HepG2 (cell line): ENCODE results near the gene UPK1A. TPM values are rescaled to one million over a fixed set of nuclear protein-coding genes. Genes with fewer than 3 reads are reported as not detected.

ENCODE experiments used
- CAMTA2 ChIP-seq: sonication (generic); formaldehyde crosslinking; IDR thresholded peaks from 2 replicates; pipeline ENCODE4 v1.4.0; 2020; ENCODE audit warnings: mild to moderate bottlenecking, missing genetic modification reagents, borderline replicate concordance
- CREM ChIP-seq, 2 experiments: sonication (generic) in 1 of 2; formaldehyde crosslinking in 1 of 2; IDR thresholded peaks; 2 replicates each; pipeline versions ENCODE4 v1.4.0 to v1.6.1; 2016 to 2020; ENCODE audit warnings: antibody characterized with exemption in 1 of 2, mild to moderate bottlenecking in 1 of 2, missing genetic modification reagents in 1 of 2
- FOSL2 ChIP-seq: sonication (generic); formaldehyde crosslinking; IDR thresholded peaks from 2 replicates; pipeline ENCODE4 v1.4.0; 2020; ENCODE audit warnings: missing genetic modification reagents
- GPN1 ChIP-seq: sonication (generic); formaldehyde crosslinking; IDR thresholded peaks from 2 replicates; pipeline ENCODE4 v1.5.1; 2020; ENCODE audit warnings: missing genetic modification reagents, borderline replicate concordance
- HMG20A ChIP-seq: IDR thresholded peaks from 2 replicates; pipeline ENCODE4 v1.6.1; 2016; ENCODE audit warnings: borderline replicate concordance
- MED1 ChIP-seq: sonication (generic); formaldehyde crosslinking; IDR thresholded peaks from 2 replicates; pipeline ENCODE4 v1.4.0; 2020; ENCODE audit warnings: missing genetic modification reagents
- MYNN ChIP-seq: sonication (generic); formaldehyde crosslinking; IDR thresholded peaks from 2 replicates; pipeline ENCODE4 v1.4.0; 2020; ENCODE audit warnings: mild to moderate bottlenecking, low read depth, missing genetic modification reagents
- ONECUT2 ChIP-seq: sonication (generic); formaldehyde crosslinking; IDR thresholded peaks from 2 replicates; pipeline ENCODE4 v1.4.0; 2020; ENCODE audit warnings: missing genetic modification reagents
- PHF5A ChIP-seq: IDR thresholded peaks from one replicate; pipeline ENCODE4 v1.6.1; 2018; ENCODE audit warnings: low read depth, missing genetic modification reagents; ENCODE audit not compliant: unreplicated experiment
- SIX4 ChIP-seq: sonication (generic); formaldehyde crosslinking; IDR thresholded peaks from 2 replicates; pipeline ENCODE4 v1.4.0; 2020; ENCODE audit warnings: missing genetic modification reagents
- SRF ChIP-seq: IDR thresholded peaks from 2 replicates; pipeline ENCODE4 v1.6.1; 2011; ENCODE audit warnings: mild to moderate bottlenecking, low read depth, low read length, moderate library complexity
- ZNF30 ChIP-seq: sonication (generic); formaldehyde crosslinking; IDR thresholded peaks from 2 replicates; pipeline ENCODE4 v1.5.0; 2020; ENCODE audit warnings: mild to moderate bottlenecking, missing genetic modification reagents
- polyA plus RNA-seq, 8 experiments: library from polyadenylated mRNA; depleted of rRNA in 3 of 8; stranded (reverse) in 7 of 8; unstranded in 1 of 8; fragments of >200 nt; fragmentation: Illumina TruSeq in 4 of 8; extraction: Trizol in 4 of 8; gene quantifications; 2 replicates each; pipeline versions ENCODE4 v1.2.1 to v1.2.3, GENCODE V29; 2011 to 2016; ENCODE audit warnings: low read depth in 4 of 8, missing spikeins in 1 of 8, mixed read lengths in 1 of 8; ENCODE audit not compliant: insufficient read depth in 1 of 8
- total RNA-seq, 5 experiments: library from RNA; depleted of rRNA; stranded (reverse); fragments of >200 nt; fragmentation: Illumina TruSeq; extraction: Trizol; gene quantifications; 2 replicates each; pipeline ENCODE4 v1.2.3, GENCODE V29; 2016; ENCODE audit warnings: low read depth in 1 of 5
- TF ChIP-seq, protein P1 (sequence below): sonication (generic); formaldehyde crosslinking; IDR thresholded peaks from 2 replicates; pipeline ENCODE4 v1.4.0; 2020; ENCODE audit warnings: missing genetic modification reagents
- TF ChIP-seq, protein P2 (sequence below): sonication (generic); formaldehyde crosslinking; IDR thresholded peaks from 2 replicates; pipeline ENCODE4 v1.5.0; 2020; ENCODE audit warnings: missing genetic modification reagents
- TF ChIP-seq, protein P3 (sequence below): IDR thresholded peaks from 2 replicates; pipeline ENCODE4 v1.6.1; 2016
- TF ChIP-seq, protein P4 (sequence below): sonication (generic); formaldehyde crosslinking; IDR thresholded peaks from 2 replicates; pipeline ENCODE4 v1.5.1; 2020; ENCODE audit warnings: missing genetic modification reagents, mild to moderate bottlenecking, borderline replicate concordance
- TF ChIP-seq, protein P5 (sequence below): sonication (generic); formaldehyde crosslinking; IDR thresholded peaks from 2 replicates; pipeline ENCODE4 v1.5.1; 2020; ENCODE audit warnings: missing genetic modification reagents, mild to moderate bottlenecking, borderline replicate concordance
- TF ChIP-seq, protein P6 (sequence below): sonication (generic); formaldehyde crosslinking; IDR thresholded peaks from 2 replicates; pipeline ENCODE4 v1.5.1; 2020; ENCODE audit warnings: missing genetic modification reagents, mild to moderate bottlenecking, borderline replicate concordance

Gene UPK1A
- total and polyA plus RNA-seq, 2 of the 13 experiments (the other 11 are each of a cell fraction or from before 2014, with no cell fraction given) = 2.9 TPM; not detected in 1

DNA sequence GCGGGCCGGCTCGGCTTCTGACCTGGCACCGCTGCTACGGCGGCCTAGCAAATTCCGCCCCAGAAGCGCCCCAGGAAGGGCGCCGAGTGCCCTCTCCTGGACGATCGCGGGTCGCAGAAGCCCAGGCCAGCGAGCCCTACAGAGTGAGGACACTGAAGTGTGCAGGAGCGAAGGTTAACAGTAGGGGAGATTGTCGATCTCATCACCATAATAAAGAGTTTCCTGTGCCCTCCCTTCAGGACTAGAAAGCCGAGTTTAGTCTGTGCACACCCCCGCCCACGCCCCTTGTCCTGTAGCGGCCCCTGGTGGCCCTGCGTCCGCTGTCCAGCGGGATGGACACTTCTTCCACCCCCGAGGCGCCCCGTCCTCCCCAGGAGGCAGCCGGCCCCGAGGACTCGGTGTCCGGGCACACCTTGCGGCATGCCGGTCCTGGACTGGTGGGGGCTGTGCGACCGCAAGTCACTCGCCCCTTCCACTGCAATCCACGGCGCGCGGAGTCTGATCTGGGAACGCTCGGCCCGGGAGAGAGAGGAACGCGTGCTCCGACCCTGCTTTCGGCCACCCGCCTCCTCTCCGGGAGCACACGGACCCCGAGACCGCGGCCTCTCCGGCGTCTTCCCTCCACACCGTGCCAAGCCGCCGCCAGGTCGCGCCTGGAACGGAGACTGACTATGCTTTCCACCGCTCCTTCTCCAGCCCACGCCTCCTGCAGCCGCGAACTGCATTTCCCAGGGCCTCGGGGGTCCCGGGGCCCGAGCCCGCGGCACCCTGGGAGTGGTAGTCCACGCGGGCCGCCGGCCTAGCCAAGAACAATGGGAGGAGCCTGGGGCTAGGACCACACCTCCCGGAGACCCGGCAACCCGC, 50.7 kb downstream of the UPK1A start (continued):
- TF ChIP-seq, protein P1, sequence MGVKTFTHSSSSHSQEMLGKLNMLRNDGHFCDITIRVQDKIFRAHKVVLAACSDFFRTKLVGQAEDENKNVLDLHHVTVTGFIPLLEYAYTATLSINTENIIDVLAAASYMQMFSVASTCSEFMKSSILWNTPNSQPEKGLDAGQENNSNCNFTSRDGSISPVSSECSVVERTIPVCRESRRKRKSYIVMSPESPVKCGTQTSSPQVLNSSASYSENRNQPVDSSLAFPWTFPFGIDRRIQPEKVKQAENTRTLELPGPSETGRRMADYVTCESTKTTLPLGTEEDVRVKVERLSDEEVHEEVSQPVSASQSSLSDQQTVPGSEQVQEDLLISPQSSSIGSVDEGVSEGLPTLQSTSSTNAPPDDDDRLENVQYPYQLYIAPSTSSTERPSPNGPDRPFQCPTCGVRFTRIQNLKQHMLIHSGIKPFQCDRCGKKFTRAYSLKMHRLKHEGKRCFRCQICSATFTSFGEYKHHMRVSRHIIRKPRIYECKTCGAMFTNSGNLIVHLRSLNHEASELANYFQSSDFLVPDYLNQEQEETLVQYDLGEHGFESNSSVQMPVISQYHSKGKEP (CRISPR knock-in tag) = no peak
- TF ChIP-seq MYNN = no peak; the same call in 1 of the 2 replicates
- TF ChIP-seq, protein P2, sequence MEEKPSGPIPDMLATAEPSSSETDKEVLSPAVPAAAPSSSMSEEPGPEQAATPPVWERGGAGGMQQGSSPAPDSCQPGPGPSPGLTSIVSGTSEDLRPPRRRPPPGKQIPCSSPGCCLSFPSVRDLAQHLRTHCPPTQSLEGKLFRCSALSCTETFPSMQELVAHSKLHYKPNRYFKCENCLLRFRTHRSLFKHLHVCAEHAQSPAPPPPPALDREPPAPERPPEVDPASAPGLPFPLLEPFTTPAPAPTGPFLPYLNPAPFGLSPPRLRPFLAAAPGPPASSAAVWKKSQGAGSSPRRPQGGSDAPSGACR (CRISPR knock-in tag) = 0 out of 2 replicates have a peak, but pooled peaks have one; percentile 60
- TF ChIP-seq CAMTA2 = no peak; the same call in 1 of the 2 replicates
- TF ChIP-seq, protein P3, sequence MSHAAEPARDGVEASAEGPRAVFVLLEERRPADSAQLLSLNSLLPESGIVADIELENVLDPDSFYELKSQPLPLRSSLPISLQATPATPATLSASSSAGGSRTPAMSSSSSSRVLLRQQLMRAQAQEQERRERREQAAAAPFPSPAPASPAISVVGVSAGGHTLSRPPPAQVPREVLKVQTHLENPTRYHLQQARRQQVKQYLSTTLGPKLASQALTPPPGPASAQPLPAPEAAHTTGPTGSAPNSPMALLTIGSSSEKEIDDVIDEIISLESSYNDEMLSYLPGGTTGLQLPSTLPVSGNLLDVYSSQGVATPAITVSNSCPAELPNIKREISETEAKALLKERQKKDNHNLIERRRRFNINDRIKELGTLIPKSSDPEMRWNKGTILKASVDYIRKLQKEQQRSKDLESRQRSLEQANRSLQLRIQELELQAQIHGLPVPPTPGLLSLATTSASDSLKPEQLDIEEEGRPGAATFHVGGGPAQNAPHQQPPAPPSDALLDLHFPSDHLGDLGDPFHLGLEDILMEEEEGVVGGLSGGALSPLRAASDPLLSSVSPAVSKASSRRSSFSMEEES = 0 out of 2 replicates have a peak, but pooled peaks have one; percentile 15
- no peak for TF ChIP-seq PHF5A (CRISPR knock-in tag)
- TF ChIP-seq ONECUT2 (CRISPR knock-in tag) = 0 out of 2 replicates have a peak, but pooled peaks have one; percentile 6
- TF ChIP-seq CREM (IDR thresholded peaks at IDR 0.05) = peak; percentile 97
- TF ChIP-seq CREM (CRISPR knock-in tag; IDR thresholded peaks at IDR 0.05) = no peak
- no peak for TF ChIP-seq HMG20A
- TF ChIP-seq SIX4 (CRISPR knock-in tag) = 0 out of 2 replicates have a peak, but pooled peaks have one; percentile 25
- peak; percentile 54 for TF ChIP-seq MED1 (CRISPR knock-in tag)
- no peak for TF ChIP-seq ZNF30 (CRISPR knock-in tag)
- TF ChIP-seq, protein P4, sequence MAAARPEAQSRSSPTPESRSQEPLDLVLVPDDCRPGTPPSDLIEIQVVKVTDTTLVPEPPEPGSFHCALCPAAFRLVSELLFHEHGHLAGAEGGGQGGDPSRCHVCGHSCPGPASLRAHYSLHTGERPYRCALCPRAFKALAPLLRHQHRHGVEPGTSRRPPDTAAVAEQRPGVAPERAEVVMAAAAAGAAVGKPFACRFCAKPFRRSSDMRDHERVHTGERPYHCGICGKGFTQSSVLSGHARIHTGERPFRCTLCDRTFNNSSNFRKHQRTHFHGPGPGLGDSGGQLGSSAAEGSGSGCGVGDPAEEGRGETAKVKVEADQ (CRISPR knock-in tag) = no peak
- TF ChIP-seq, protein P5, sequence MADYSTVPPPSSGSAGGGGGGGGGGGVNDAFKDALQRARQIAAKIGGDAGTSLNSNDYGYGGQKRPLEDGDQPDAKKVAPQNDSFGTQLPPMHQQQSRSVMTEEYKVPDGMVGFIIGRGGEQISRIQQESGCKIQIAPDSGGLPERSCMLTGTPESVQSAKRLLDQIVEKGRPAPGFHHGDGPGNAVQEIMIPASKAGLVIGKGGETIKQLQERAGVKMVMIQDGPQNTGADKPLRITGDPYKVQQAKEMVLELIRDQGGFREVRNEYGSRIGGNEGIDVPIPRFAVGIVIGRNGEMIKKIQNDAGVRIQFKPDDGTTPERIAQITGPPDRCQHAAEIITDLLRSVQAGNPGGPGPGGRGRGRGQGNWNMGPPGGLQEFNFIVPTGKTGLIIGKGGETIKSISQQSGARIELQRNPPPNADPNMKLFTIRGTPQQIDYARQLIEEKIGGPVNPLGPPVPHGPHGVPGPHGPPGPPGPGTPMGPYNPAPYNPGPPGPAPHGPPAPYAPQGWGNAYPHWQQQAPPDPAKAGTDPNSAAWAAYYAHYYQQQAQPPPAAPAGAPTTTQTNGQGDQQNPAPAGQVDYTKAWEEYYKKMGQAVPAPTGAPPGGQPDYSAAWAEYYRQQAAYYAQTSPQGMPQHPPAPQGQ (CRISPR knock-in tag) = no peak
- no peak for TF ChIP-seq FOSL2 (CRISPR knock-in tag)
- TF ChIP-seq GPN1 (CRISPR knock-in tag) = no peak
- TF ChIP-seq SRF = no peak; the same call in 1 of the 2 replicates
- TF ChIP-seq, protein P6, sequence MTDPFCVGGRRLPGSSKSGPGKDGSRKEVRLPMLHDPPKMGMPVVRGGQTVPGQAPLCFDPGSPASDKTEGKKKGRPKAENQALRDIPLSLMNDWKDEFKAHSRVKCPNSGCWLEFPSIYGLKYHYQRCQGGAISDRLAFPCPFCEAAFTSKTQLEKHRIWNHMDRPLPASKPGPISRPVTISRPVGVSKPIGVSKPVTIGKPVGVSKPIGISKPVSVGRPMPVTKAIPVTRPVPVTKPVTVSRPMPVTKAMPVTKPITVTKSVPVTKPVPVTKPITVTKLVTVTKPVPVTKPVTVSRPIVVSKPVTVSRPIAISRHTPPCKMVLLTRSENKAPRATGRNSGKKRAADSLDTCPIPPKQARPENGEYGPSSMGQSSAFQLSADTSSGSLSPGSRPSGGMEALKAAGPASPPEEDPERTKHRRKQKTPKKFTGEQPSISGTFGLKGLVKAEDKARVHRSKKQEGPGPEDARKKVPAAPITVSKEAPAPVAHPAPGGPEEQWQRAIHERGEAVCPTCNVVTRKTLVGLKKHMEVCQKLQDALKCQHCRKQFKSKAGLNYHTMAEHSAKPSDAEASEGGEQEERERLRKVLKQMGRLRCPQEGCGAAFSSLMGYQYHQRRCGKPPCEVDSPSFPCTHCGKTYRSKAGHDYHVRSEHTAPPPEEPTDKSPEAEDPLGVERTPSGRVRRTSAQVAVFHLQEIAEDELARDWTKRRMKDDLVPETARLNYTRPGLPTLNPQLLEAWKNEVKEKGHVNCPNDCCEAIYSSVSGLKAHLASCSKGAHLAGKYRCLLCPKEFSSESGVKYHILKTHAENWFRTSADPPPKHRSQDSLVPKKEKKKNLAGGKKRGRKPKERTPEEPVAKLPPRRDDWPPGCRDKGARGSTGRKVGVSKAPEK (CRISPR knock-in tag) = no peak
